SHP77 treated with DMSO at 0.1 percent for 48 hours (cell line): ENCODE data around the gene DVL2.
A peak's percentile ranks its signal among the peaks of the same experiment; 100 is the strongest.

ENCODE experiments used
- DNase-seq: peaks from one replicate; lab custom pipeline; 2025; lab: John Stamatoyannopoulos, UW

Gene DVL2

DNA sequence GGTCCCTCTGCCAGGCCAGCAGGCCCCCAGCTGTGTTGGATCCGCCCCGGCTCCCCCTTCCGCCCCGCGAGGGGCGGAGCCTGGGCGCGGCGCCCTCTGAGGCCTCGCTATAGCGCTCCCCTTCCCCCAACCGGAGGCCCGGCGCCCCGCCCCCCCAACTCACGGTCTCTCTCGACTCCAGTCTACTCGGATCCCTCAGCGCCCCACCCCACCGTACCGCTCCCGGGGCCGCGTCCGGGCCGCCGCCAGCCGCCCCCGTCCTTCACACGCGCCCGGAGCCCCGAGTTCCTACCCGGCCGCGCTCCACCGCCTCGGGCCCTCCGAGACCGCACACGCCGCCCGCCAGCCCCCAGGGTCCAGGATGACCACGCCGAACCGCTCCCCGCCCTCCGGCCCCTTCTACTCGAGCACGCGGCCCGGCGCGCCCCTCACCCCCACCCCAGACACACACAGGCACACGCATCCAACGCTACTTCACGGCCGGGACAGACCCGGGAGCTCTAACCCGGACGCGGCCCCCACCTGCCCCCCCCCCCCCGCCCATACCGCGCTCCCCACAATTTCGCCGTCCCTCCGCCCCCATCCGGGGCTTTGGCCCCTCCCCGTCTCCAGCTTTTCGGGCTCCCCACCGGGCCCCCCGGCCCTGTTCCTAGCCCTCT lies 3.6 kb upstream of the DVL2 start:
- no peak for DNase-seq

DNA sequence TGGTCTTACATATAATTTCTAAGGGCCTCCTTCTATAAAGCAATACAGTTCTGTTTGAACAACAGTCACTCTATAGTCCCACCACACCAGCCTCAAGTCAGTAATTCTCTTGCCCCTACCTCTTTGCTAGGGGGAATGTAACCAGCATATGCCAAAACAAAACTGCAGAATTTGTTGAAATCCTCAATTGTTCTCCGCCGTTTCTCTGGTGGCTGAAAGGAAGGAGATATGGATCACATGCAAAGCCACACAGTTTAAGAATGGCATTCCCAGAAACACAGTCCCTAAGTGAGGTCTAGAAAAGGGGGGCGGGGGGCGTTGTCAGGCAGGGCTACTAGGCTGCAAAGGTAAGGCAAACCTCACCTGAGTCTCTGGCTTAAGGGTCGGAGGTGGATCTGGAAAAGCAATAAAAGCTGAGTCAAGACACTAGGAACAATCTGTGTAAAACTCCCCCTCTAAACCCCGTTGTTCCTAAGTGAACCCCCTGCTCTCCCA lies 3.0 kb upstream of the DVL2 start:
- DNase-seq = no peak

DNA sequence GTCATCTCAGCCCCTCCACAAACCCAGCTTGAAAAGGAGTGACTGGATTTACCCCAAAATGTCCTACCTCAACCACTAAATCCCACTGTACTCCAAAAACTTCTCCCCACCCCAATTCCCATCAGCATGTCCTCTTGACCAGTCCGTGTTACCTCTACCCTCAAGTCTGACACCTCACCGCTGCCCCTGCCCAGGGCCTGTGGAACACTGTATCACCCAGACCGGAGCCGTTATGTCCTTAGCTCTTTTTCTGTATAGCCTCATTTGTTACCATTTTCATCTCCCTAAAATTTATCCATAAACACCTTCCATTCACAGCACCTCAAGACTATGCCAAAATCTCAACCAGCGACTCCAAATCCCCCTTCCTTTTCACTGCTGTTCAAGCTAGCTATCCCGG lies 2.5 kb upstream of the DVL2 start:
- DNase-seq = no peak

DNA sequence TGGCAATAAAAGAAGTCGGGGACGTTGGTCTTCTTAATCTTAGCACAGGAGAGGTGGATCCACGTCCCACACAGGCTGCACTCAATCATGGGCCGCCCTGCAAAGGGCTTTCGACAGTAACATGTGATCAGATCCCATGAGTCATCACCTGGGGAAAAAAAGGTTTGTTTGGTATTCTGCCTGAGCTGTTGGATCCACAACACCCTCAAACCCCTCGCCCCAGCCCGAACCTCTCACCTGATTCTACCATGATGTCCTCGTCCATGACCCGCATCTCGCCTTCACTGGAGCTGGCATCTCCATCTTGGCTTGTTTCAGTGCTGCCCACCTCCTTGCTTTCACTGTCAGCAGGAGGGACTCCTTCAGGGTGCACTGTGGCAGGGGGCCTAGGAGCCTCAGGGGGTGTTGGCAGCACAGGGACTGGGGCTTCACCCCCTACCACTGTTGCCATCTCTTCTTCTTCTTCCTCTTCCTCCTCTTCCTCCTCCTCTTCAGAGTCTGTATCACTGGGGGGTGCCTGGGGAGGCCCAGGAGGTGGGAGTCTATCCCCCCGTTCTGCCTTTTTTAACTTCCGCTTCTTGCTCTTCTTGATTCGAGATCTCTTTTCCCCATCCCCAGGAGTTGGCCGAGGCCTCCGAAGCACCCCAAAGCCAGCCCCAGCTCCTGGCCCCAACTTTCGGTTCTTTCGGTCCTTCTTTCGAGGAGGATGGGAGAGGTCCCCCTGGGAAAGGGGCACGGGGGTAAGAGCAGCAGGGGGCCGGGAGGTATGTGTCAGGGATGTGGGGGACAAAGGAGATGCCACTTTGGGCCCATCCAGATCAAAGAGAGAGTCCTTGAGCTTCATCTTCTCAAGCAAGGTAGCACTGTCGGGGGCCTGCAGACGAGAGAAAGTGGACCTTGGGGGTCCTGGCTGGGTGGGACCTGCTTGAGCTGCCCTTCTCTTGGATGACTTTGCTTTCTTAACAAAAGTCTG lies 1.7 kb upstream of the DVL2 start:
- DNase-seq = no peak

DNA sequence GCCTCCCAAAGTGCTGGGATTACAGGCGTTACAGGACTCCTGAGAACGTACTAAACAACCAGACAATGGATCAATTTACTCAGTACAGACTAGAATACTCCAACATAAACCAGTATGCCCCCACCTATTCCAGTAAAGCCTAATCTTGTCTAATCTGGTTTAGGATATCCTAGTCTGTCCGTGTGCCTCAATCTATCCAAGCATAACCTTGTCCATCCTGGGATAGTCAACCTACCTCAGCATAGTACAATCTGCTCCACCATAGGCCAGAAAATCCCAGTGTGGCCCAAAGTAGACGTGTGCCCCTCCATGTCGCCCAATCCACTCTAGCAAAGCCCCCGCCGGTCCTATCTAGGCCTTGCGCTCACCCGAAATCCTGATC lies 625 bp downstream of the DVL2 start:
- DNase-seq = no peak

DNA sequence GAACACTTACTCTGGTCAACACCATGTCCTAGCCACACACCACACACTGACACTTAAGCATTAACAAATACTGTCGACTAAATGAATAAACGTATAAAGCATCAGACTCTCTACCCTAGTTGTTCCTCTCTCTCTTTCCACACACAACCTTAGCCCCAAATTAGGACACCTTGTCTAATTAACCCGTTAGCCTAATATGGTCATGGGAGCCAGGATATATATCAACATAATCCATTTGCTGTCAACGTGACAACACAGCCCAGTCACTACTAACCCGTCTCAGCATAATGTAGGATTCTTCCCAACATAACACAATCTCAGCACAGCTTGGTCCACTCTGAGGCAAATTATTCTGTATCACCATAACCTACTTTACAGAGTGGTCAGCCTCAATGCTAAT lies 2.2 kb downstream of the DVL2 start:
- DNase-seq = no peak

DNA sequence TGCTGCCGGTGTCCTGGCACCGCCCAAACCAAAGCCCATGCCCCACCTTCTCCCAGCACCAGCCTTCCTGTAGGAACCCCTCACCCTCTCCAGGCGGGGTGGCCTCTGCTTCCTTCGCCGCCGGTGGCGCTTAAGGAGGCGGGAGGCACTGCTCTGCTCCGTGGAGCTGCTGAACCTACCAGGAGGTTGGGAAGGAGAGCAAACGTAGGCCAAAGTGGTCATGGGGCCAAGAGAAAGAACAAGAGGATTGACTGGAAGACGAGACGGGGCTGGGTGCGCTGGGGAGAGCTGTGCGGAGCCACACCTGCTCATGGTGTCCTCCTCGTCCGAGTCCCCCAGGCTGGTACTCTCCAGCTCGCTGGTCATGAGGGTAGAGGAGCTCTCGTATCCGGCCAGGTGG lies 4.8 kb downstream of the DVL2 start:
- no peak for DNase-seq

DNA sequence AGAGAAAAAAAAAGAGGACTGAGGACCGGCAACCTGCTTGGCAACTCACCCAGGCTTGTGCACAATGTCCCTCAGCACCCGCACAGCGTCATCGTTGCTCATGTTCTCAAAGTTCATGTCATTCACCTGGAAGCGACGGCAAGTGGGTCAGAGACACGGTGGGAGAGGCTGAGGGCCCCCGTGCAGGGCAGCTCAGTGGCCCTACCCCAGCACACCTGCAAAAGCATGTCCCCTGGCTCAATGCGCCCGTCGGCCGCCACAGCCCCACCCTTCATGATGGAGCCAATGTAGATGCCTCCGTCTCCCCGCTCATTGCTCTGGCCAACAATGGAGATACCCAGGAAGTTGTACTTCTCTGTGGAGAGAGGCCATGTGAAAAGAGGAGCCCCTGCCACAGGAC lies 5.4 kb downstream of the DVL2 start:
- no peak for DNase-seq

DNA sequence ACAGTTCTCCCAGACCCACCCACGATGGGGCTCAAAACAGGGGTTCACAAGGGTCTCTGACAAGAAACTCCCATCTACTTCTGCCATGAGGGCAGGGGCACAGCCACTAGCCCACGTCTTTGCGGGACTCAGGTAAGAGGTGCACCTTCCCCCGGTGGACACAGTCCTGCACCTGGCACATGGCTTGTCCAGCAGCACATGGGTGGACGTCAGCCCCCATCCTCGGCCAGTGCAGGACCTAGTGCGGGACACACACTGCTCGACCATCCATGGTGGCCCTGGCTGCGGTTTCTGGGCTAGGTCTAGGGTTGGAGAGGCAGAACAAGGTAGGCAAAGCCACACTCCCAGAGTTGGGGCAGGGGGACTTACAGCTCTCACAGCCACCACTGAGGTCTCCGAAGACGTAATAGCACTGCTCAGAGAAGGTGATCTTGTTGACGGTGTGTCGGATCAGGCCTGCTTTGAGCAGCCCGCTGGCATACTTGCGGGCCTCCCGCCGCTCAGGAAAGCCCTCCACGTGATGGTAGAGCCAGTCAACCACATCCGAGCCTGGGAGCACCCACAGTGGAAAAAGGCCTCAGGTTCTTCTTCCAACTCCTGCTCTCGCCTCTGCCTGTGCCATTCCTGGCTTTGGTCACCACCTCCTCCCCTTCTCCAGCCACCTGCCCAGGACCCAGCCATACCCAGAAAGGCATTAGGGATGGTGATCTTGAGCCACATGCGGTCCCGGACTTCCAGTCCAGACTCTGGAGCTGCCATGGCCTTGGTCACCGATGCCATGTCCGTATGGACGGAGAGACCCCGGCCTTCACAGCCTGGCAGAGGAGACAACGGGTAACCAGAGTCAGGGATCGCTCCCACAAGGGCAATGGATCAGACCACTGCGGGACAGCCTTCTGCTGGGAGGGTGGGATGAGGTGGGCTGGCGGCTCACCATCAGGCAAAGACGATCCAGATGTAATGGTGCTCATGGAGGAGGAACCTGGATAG lies 7.3 kb downstream of the DVL2 start:
- no peak for DNase-seq

DNA sequence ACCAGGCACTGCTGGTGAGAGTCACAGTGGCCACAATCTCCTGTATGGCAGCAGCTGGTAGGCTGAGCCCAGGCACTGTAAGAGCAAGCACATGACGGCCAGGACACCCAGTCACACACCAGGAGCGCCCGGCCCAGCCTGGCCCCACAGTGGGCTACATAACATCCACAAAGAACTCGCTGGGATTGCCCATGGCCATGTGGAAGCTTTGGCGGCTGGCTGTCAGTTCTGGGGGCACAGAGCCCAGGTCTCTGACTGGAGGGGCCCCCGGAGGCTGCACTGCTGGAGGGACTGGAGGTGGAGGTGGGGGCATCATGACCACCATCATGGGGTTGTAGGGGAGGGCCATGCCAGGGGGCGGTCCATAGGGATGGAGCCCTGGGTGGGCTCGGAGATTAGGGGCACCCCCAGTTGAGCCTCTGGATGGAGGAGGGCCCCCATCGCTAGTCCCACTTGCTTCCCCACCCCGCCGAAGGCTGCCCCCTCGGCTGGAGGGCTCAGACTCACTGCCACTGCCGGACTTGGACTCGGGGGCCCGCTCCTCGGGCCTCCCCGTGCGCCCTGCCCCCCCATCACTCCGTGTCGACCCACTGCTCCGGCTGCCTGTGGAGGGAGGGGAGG lies 8.5 kb downstream of the DVL2 start:
- no peak for DNase-seq

DNA sequence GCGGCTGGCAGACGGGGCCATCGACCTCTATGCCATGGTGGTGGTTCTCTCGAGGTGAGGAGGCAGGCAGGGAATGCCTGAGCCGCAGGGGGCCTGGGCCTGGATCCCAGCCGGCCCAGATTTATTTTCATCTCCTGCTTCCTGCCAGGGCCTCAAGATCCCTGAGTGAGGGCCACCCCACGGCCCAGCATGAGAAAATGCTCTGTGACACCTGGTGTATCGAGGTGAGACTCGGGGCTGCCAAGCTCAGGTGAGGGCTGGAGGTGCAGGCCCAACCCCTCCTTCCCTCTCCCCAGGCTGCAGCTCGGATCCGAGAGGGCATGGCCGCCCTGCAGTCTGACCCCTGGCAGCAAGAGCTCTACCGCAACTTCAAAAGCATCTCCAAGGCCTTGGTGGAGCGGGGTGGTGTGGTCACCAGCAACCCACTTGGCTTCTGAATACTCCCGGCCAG lies 9.6 kb downstream of the DVL2 start:
- no peak for DNase-seq

DNA sequence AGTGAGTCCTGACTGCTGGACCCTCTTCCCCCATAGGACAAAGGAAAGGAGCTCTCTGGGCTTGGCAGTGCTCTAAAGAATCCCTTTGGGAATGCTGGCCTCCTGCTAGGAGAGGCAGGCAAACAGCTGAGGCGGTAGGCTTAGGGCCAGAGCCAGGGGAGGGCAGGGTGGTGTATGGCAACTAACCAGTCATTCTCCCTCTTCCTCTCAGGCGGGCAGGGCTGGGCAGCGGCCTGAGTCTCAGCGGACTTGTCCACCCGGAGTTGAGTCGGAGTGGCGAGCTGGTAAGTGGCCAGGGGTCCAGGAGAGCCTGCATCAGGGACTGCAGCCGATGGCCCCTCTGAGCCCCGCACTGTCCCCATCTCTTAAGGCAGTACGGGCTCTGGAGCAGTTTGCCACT lies 10.2 kb downstream of the DVL2 start:
- no peak for DNase-seq

DNA sequence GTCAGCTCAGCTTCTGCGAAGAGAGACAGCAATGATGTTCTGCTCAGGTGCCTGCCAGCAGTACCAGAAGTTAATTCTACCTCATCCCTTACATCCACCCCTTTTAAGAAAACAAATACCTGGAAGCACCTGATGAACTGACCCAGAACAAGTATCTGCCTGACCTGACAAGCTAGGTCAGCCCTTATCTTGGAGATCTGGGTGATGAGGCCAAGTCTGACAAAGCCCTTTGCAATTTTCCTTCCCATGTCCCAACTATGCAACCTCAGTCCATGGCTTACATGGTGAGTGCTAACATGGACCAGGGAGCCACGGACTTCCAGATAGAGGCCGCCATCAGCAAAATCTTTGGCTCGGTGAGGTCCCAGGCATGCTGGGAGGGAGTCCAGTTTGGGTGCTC lies 10.9 kb downstream of the DVL2 start:
- DNase-seq = no peak

DNA sequence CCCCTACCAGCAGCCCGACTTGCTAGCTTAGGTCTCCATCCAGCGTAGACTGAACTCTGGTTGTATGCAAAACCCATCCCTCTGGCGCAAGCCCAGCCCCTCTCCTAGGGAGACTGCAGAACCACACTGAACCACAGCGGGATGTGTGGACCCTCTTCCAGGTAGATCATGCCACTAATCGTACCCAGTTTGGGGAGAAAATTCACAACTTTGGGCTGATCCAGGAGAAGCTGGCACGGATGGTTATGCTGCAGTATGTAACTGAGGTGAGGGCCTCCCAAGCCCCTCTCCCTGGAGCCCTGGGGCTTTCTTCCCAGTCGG lies 11.4 kb downstream of the DVL2 start:
- no peak for DNase-seq

DNA sequence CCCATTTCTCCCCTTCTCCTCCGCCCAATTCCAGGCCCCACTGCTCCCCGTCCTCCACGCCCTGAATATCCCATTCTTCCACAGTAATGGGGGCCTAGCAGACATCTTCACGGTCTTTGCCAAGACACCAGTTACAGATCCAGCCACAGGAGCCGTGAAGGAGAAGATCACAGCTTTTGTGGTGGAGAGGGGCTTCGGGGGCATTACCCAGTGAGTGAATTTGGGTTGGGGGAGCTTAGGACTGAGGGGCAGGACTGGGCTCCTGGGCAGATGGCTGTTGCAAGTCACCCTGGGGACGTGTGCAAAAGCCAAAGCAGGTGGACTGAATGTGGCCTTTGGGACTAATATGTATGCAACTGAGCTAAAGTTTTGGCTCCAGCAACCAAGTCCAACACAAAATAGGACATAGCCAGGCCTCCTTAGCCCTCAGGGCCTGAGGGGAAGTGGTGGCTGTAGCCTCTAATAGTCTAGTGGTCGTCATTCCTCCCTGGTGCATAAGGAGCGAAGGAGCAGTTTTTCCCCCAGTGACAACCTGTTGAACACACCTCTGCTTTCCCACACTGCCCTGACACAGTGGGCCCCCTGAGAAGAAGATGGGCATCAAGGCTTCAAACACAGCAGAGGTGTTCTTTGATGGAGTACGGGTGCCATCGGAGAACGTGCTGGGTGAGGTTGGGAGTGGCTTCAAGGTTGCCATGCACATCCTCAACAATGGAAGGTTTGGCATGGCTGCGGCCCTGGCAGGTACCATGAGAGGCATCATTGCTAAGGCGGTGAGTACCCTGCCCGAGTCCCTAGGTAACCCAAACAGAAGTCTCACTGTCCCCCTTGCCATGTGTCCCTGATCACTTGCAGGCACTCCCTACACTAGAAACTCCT lies 12.0 kb downstream of the DVL2 start:
- no peak for DNase-seq

DNA sequence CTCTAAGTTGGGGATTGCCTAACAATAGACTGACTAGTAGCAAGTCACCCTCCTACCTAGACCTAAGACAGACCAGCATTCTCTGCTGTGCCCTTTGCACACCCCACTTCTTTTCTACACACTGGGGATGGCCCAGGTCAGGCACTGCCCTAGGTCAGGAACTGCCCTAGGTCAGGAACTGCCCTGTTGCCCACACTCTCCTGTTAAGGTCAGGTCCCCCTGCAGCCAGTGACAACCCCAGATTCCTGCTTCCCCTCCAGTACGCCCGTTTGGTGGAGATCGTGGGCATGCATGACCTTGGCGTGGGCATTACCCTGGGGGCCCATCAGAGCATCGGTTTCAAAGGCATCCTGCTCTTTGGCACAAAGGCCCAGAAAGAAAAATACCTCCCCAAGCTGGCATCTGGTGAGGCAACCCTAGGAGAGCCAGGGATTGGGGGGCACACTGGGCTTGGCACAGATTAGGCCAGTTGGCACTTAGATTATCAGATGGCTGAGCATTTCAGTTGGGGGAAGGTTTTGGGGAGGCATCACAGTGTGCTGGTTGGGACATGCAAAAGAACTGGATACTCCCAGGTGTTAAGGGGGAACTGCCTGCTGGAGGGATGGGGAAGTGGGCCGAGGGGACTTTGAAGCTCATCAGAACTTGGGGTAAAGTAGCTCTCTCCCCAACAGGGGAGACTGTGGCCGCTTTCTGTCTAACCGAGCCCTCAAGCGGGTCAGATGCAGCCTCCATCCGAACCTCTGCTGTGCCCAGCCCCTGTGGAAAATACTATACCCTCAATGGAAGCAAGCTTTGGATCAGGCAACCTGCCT lies 12.8 kb downstream of the DVL2 start:
- DNase-seq = no peak

DNA sequence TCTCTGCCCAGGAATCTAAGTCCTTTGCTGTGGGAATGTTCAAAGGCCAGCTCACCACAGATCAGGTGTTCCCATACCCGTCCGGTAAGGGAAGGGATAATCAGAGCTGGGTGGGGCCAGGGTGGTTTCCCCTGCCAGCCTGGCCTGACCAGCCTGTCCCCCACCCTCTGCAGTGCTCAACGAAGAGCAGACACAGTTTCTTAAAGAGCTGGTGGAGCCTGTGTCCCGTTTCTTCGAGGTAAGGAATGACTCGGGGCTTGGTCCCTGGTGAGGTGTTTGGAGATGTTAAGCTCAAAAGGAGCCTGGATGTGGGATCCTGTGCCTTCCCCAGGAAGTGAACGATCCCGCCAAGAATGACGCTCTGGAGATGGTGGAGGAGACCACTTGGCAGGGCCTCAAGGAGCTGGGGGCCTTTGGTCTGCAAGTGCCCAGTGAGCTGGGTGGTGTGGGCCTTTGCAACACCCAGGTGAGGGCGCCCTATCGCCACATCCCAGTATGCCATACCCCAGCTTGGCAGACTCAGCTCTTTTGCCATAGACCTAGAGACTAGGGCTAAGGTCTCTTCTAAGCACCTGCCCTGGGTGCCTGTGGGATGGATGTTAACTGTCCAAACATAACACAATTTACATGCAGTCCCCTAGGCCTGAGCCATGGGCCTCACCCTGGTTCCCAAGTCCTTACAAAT lies 13.6 kb downstream of the DVL2 start:
- no peak for DNase-seq

DNA sequence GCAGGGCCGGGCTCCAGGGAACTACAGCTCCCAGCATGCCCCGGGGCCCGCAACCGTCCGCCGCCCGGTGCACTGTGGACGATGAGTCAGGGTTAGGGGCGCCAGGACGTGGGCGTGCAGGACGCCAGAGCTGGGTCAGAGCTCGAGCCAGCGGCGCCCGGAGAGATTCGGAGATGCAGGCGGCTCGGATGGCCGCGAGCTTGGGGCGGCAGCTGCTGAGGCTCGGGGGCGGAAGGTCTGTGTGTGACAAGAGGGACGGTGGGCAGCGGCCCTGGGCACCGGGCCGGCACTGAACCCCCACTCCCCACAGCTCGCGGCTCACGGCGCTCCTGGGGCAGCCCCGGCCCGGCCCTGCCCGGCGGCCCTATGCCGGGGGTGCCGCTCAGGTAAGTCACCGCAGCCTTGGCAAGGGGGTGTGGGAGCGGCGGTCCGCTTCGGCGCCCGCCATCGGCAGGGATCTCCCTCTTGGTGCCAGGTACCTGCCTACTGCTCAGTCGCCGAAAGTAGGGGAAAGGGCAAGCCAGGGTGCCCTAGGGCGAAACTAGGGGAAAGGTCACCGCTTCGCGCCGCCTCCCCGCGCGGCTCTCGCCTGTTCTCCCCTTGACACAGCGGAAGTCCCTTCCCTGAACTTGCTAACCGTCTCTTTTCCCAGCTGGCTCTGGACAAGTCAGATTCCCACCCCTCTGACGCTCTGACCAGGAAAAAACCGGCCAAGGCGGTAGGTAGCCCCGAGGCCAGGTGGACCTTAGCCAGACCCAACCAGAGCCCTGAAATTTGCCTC lies 14.3 kb downstream of the DVL2 start, which contains the start of the genes ACADVL and DLG4:
Gene ACADVL, plus strand, starts transcription at position 127 of the 781 bp plus-strand sequence. Its CDS starts 47 bp downstream, at position 174.
Gene DLG4, minus strand, starts transcription at position 25 of the 781 bp plus-strand sequence.
- DNase-seq = peak; percentile 62
